Astrocyte (in vitro differentiated cells and primary cell): ENCODE measurements around the gene PRIMA1. TPM values are rescaled to one million over a fixed set of nuclear protein-coding genes. Genes with fewer than 3 reads are reported as not detected.

ENCODE experiments used
- DNase-seq: peaks from one replicate; pipeline ENCODE4 v3.0.0-alpha.2; 2010; ENCODE audit warnings: low read depth
- FAIRE-seq: peaks from 2 replicates; lab custom pipeline; 2011; peaks lifted over from hg19 to GRCh38; lab: Jason Lieb, UNC
- H2AFZ ChIP-seq: 2 replicates; pipeline ENCODE4 v1.6.0; 2012; ENCODE audit warnings: low read depth, low read length, inconsistent platforms
- H3K27ac ChIP-seq: 2 replicates; pipeline ENCODE4 v1.5.1; 2011; ENCODE audit warnings: low read depth, low read length, inconsistent platforms
- H3K27me3 ChIP-seq: 2 replicates; pipeline ENCODE4 v1.6.0; 2011; ENCODE audit warnings: low read length, inconsistent platforms; ENCODE audit not compliant: insufficient read depth
- H3K36me3 ChIP-seq: 2 replicates; pipeline ENCODE4 v1.5.1; 2011; ENCODE audit warnings: low read length, inconsistent platforms; ENCODE audit not compliant: insufficient read depth
- H3K4me1 ChIP-seq: 2 replicates; pipeline ENCODE4 v1.5.1; 2011; ENCODE audit warnings: low read length, inconsistent platforms; ENCODE audit not compliant: insufficient read depth
- H3K4me2 ChIP-seq: 2 replicates; pipeline ENCODE4 v1.6.0; 2012; ENCODE audit warnings: low read length, inconsistent platforms
- H3K4me3 ChIP-seq: 2 replicates; pipeline ENCODE4 v1.5.1; 2011; ENCODE audit warnings: low read depth, mild to moderate bottlenecking, low read length, inconsistent platforms; ENCODE audit not compliant: insufficient read depth
- H3K79me2 ChIP-seq: 2 replicates; pipeline ENCODE4 v1.6.0; 2012; ENCODE audit warnings: mild to moderate bottlenecking, low read length, inconsistent platforms; ENCODE audit not compliant: insufficient read depth
- H3K9ac ChIP-seq: 2 replicates; pipeline ENCODE4 v1.6.0; 2012; ENCODE audit warnings: mild to moderate bottlenecking, low read length, inconsistent platforms
- H3K9me3 ChIP-seq: 2 replicates; pipeline ENCODE4 v1.5.1; 2012; ENCODE audit warnings: low read depth, mild to moderate bottlenecking, low read length, inconsistent platforms; ENCODE audit not compliant: insufficient read depth
- H4K20me1 ChIP-seq: 2 replicates; pipeline ENCODE4 v1.6.0; 2012; ENCODE audit warnings: low read length, inconsistent platforms; ENCODE audit not compliant: insufficient read depth
- H3K27ac Mint-ChIP-seq: one replicate; pipeline ENCODE4 v1.8.0; 2021; ENCODE audit warnings: mild to moderate bottlenecking, mixed read lengths; ENCODE audit not compliant: unreplicated experiment
- H3K27me3 Mint-ChIP-seq: one replicate; pipeline ENCODE4 v1.8.0; 2021; ENCODE audit warnings: low read depth, mixed read lengths; ENCODE audit not compliant: unreplicated experiment
- H3K36me3 Mint-ChIP-seq: one replicate; pipeline ENCODE4 v1.8.0; 2021; ENCODE audit warnings: low read depth, mixed read lengths; ENCODE audit not compliant: unreplicated experiment
- H3K4me1 Mint-ChIP-seq: one replicate; pipeline ENCODE4 v1.8.0; 2021; ENCODE audit warnings: low read depth, mixed read lengths; ENCODE audit not compliant: unreplicated experiment
- H3K4me3 Mint-ChIP-seq: one replicate; pipeline ENCODE4 v1.8.0; 2021; ENCODE audit warnings: mild to moderate bottlenecking, moderate library complexity, mixed read lengths; ENCODE audit not compliant: unreplicated experiment
- H3K9me3 Mint-ChIP-seq: one replicate; pipeline ENCODE4 v1.8.0; 2021; ENCODE audit warnings: mild to moderate bottlenecking, mixed read lengths; ENCODE audit not compliant: unreplicated experiment
- EZH2 ChIP-seq: IDR thresholded peaks from 2 replicates; pipeline ENCODE4 v1.6.1; 2012; ENCODE audit warnings: mild to moderate bottlenecking, low read length, inconsistent platforms; ENCODE audit not compliant: insufficient read depth
- total RNA-seq: library from RNA; stranded (reverse); gene quantifications from 2 replicates; pipeline ENCODE4 v1.2.1, GENCODE V29; 2021
- TF ChIP-seq, protein P1 (sequence below): IDR thresholded peaks from 2 replicates; pipeline ENCODE4 v1.5.1; 2011; ENCODE audit warnings: low read depth, mild to moderate bottlenecking, inconsistent platforms, low read length, moderate library complexity; ENCODE audit not compliant: insufficient read depth

PRIMA1 gene
- total RNA-seq, 1 donor from 2014 or later, result not detected

DNA sequence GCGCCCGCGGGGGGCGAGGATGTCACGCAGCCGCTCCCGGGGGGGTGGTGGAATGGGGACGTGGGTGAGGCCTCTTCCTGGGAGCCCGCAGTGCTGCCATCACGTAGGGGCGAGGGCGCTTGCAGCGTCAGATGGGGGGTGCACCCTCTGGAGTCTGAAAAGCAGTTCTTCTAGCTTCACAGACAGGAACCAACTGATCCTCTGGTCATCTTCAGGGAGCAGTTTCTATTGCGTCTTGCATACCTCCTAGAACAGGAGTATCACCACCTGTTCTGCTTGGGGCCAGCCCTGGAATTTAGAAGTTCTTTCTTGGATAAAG lies 36.9 kb upstream of the PRIMA1 start:
- Histone ChIP-seq H3K36me3 (no peaks in the 10 kb centered on the region), H3K4me2 (no peak overlapping the region), H4K20me1 (no peaks in the 10 kb centered on the region), H3K4me3 (no peak overlapping the region), H3K79me2 (no peaks in the 10 kb centered on the region), H3K9ac (no peak overlapping the region), H3K27ac (no peak overlapping the region), H2AFZ (no peak overlapping the region), H3K9me3 (no peaks in the 10 kb centered on the region), H3K27me3 (no peaks in the 10 kb centered on the region), H3K4me1 (no peaks in the 10 kb centered on the region)
- Mint-ChIP-seq H3K4me1 (no peaks in the 10 kb centered on the region), H3K27ac (no peak overlapping the region), H3K9me3 (no peaks in the 10 kb centered on the region), H3K4me3 (no peak overlapping the region), H3K27me3 (peaks cover 27% of the 10 kb centered on the region), H3K36me3 (no peaks in the 10 kb centered on the region)
- TF ChIP-seq, protein P1, sequence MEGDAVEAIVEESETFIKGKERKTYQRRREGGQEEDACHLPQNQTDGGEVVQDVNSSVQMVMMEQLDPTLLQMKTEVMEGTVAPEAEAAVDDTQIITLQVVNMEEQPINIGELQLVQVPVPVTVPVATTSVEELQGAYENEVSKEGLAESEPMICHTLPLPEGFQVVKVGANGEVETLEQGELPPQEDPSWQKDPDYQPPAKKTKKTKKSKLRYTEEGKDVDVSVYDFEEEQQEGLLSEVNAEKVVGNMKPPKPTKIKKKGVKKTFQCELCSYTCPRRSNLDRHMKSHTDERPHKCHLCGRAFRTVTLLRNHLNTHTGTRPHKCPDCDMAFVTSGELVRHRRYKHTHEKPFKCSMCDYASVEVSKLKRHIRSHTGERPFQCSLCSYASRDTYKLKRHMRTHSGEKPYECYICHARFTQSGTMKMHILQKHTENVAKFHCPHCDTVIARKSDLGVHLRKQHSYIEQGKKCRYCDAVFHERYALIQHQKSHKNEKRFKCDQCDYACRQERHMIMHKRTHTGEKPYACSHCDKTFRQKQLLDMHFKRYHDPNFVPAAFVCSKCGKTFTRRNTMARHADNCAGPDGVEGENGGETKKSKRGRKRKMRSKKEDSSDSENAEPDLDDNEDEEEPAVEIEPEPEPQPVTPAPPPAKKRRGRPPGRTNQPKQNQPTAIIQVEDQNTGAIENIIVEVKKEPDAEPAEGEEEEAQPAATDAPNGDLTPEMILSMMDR, result no peak
- TF ChIP-seq EZH2, result no peak
- FAIRE-seq (no peak), DNase-seq (no peak)

DNA sequence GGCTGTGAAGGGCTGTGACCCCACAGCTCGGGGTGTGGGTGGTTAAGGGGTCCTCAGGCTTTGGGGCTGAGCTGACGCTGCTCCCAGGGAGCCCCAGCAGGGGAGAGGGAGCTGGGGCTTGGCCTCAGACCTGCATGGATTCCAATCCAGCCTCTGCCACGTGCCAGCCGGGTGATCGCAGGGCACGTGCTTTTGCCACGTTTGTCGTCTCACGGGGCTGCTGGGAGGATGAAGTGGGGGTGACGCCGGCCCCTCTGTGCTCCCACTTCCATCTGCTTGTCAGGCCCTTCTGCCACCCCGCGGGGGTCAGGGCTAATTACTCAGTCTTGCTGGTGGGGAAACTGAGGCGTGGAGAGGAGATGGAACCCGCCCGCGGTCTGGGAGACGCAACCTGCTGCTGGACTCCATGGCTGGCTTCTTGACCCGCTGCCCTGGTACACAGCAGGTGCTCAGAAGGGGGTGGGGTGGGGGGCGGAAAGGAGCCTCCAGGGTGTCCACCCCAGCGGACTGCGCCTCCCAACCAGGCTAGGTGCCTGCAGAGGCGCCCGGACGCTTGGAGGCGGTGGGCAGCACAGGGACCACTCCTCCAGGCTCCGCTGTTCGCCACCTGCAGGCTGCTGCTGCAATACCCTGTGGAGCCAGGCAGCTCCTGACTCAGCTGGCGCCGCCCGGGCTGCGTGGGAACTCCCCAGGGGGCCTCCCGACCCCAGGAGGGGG lies 36.4 kb upstream of the PRIMA1 start:
- no peak for TF ChIP-seq EZH2
- TF ChIP-seq, protein P1, result no peak
- no peaks in the 10 kb centered on the region for H3K9me3 Mint-ChIP-seq

DNA sequence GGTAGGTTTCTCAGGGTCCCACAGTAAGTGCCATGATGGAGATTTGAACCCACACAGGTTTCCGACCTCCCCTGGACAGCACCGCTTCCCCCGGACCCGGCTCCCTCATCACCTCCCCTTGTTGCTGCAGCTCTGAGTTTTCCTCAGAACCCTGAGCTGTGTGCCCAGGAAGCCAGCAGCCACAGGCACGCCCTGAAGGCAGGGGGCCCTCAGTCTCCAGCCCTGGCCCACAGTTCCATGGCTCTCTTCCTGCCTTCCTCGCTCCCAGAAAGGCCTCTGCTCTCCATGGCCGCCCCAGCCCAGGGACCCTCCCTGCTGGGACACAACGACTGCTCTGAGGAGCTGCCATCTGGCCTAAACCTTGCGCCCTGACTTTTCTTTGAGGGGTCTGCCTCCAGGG lies 35.8 kb upstream of the PRIMA1 start:
- H3K4me3 Mint-ChIP-seq, result no peak overlapping the region
- H3K27me3 Mint-ChIP-seq, result peaks cover 22% of the 10 kb centered on the region
- no peaks in the 10 kb centered on the region for H3K9me3 ChIP-seq
- TF ChIP-seq, protein P1, result no peak
- TF ChIP-seq EZH2, result no peak
- H3K79me2 ChIP-seq, result no peaks in the 10 kb centered on the region
- no peaks in the 10 kb centered on the region for H3K27me3 ChIP-seq
- H4K20me1 ChIP-seq, result no peaks in the 10 kb centered on the region
- no peaks in the 10 kb centered on the region for H3K36me3 ChIP-seq
- no peaks in the 10 kb centered on the region for H3K4me1 Mint-ChIP-seq
- H2AFZ ChIP-seq, result no peak overlapping the region
- FAIRE-seq, result no peak
- no peak overlapping the region for H3K27ac Mint-ChIP-seq
- H3K4me1 ChIP-seq, result no peaks in the 10 kb centered on the region
- no peaks in the 10 kb centered on the region for H3K36me3 Mint-ChIP-seq
- H3K4me3 ChIP-seq, result no peak overlapping the region
- no peak for DNase-seq
- no peak overlapping the region for H3K27ac ChIP-seq
- no peak overlapping the region for H3K9ac ChIP-seq
- H3K9me3 Mint-ChIP-seq, result no peaks in the 10 kb centered on the region
- H3K4me2 ChIP-seq, result no peak overlapping the region

More for the DNA sequence above, 36.4 kb upstream of the PRIMA1 start:
- no peaks in the 10 kb centered on the region for H3K79me2 ChIP-seq
- Mint-ChIP-seq H3K36me3 (no peaks in the 10 kb centered on the region), H3K4me1 (no peaks in the 10 kb centered on the region), H3K4me3 (no peak overlapping the region), H3K27me3 (peaks cover 24% of the 10 kb centered on the region), H3K27ac (no peak overlapping the region)
- no peaks in the 10 kb centered on the region for H4K20me1 ChIP-seq
- H3K4me3 ChIP-seq, result no peak overlapping the region
- DNase-seq, result no peak
- no peak overlapping the region for H3K4me2 ChIP-seq
- H2AFZ ChIP-seq, result no peak overlapping the region
- H3K9ac ChIP-seq, result no peak overlapping the region
- H3K4me1 ChIP-seq, result no peaks in the 10 kb centered on the region
- H3K27me3 ChIP-seq, result no peaks in the 10 kb centered on the region
- no peaks in the 10 kb centered on the region for H3K36me3 ChIP-seq
- H3K9me3 ChIP-seq, result no peaks in the 10 kb centered on the region
- no peak for FAIRE-seq
- H3K27ac ChIP-seq, result no peak overlapping the region
